Smooth muscle cell (in vitro differentiated cells): ENCODE data around the gene GABBR2. TPM values are rescaled to one million over a fixed set of nuclear protein-coding genes. Genes with fewer than 3 reads are reported as not detected.
A peak's percentile ranks its signal among the peaks of the same experiment; 100 is the strongest.

Experiments used
- DNase-seq: peaks from one replicate; lab custom pipeline; 2025; ENCODE audit not compliant: unreplicated experiment; lab: John Stamatoyannopoulos, UW
- H2AFZ ChIP-seq: fragments of 200-600 bp; sonication (generic); 2 replicates; pipeline ENCODE4 v1.6.0; 2016; ENCODE audit warnings: antibody characterized with exemption, low read depth, mild to moderate bottlenecking
- H3F3A ChIP-seq: fragments of 200-600 bp; sonication (generic); 2 replicates; pipeline ENCODE4 v1.6.0; 2017; ENCODE audit warnings: antibody characterized with exemption, low read depth
- H3K27ac ChIP-seq: fragments of 200-600 bp; sonication (generic); 2 replicates; pipeline ENCODE4 v1.5.1; 2016; ENCODE audit warnings: low read depth, mild to moderate bottlenecking
- H3K27me3 ChIP-seq: fragments of 200-600 bp; sonication (generic); 2 replicates; pipeline ENCODE4 v1.6.1; 2016; ENCODE audit warnings: low read depth, mild to moderate bottlenecking
- H3K36me3 ChIP-seq: fragments of 200-600 bp; sonication (generic); 2 replicates; pipeline ENCODE4 v1.5.1; 2016; ENCODE audit warnings: low read depth
- H3K4me1 ChIP-seq: fragments of 200-600 bp; sonication (generic); 2 replicates; pipeline ENCODE4 v1.5.1; 2016; ENCODE audit warnings: low read depth
- H3K4me2 ChIP-seq: fragments of 200-600 bp; sonication (generic); 2 replicates; pipeline ENCODE4 v1.6.0; 2016; ENCODE audit warnings: mild to moderate bottlenecking
- H3K4me3 ChIP-seq: fragments of 200-600 bp; sonication (generic); 2 replicates; pipeline ENCODE4 v1.5.1; 2016; ENCODE audit warnings: mild to moderate bottlenecking
- H3K79me2 ChIP-seq: fragments of 200-600 bp; sonication (generic); 2 replicates; pipeline ENCODE4 v1.6.0; 2016; ENCODE audit warnings: low read depth, mild to moderate bottlenecking
- H3K9ac ChIP-seq: fragments of 200-600 bp; sonication (generic); 2 replicates; pipeline ENCODE4 v1.6.0; 2016; ENCODE audit warnings: low read depth
- H3K9me3 ChIP-seq: fragments of 200-600 bp; sonication (generic); replicated peaks from 2 replicates; pipeline ENCODE4 v1.5.1; 2016; ENCODE audit warnings: low read depth
- H4K20me1 ChIP-seq: fragments of 200-600 bp; sonication (generic); 2 replicates; pipeline ENCODE4 v1.6.0; 2016; ENCODE audit warnings: low read depth
- WGBS: methylation state at CpG from one replicate; pipeline ENCODE4 v1.1.7; 2016; ENCODE audit warnings: low lambda C conversion rate; 5-methylcytosine and 5-hydroxymethylcytosine counted together
- polyA plus RNA-seq: library from polyadenylated mRNA; unstranded; fragments of >200 nt; fragmentation: Nextera tagmentation; extraction: Ambion mirVana; gene quantifications from 2 replicates; pipeline ENCODE4 v1.2.1, GENCODE V29; 2016
- total RNA-seq: library from RNA; depleted of rRNA; stranded (reverse); fragments of >200 nt; gene quantifications from 2 replicates; pipeline ENCODE4 v1.2.3, GENCODE V29; 2014
- TF ChIP-seq, protein P1 (sequence below): fragments of 200-600 bp; sonication (generic); IDR thresholded peaks from 2 replicates; pipeline ENCODE4 v1.5.1; 2017; ENCODE audit warnings: borderline replicate concordance, mild to moderate bottlenecking, antibody characterized with exemption; ENCODE audit not compliant: insufficient read depth, poor library complexity, severe bottlenecking

The GABBR2 gene
- total and polyA plus RNA-seq, 2 experiments from 2014 or later: 0.25 TPM; not detected in 1

DNA sequence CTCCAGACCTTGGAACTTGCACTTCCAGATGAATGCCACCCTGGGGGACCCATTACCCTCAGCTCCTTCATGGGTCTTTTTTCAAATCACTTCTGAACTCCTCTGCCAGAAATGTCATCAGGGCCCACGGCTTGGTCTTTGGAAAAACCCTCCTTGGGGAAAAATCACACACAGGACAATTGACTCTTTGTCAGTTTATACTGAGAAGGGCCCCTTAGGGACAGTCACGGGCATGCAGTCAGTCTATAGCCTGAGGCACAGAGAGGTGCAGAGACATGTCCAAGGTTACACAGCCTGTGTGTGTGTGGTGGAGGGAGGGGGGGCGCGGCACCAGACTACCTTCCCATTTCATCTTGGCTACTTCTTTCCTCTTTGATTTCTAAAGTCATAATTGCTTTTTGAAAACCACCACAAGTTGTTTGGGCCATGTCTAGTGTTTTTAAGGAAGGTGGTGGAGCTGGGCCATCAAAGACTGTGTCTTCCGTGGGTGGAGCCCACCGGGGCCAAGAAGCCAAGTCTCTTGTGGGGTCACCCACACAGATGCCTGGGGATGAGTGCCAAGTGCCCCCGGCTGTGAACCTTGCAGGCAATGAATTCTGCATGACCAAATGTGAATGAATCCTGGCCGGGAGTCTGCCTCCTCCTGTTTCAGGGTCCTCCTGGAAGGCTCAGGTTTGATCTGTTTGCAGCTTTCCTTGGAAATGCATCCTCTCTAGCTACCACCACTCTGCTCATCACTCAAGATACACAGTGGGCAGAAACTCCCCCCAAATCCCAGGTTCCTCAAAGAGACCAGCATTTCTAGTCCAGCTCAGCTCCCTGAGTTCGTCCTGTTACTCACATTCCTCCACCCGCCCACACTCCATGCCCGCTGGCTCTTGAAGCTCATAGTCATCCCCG, 253.2 kb downstream of the GABBR2 start:
- TF ChIP-seq, protein P1, sequence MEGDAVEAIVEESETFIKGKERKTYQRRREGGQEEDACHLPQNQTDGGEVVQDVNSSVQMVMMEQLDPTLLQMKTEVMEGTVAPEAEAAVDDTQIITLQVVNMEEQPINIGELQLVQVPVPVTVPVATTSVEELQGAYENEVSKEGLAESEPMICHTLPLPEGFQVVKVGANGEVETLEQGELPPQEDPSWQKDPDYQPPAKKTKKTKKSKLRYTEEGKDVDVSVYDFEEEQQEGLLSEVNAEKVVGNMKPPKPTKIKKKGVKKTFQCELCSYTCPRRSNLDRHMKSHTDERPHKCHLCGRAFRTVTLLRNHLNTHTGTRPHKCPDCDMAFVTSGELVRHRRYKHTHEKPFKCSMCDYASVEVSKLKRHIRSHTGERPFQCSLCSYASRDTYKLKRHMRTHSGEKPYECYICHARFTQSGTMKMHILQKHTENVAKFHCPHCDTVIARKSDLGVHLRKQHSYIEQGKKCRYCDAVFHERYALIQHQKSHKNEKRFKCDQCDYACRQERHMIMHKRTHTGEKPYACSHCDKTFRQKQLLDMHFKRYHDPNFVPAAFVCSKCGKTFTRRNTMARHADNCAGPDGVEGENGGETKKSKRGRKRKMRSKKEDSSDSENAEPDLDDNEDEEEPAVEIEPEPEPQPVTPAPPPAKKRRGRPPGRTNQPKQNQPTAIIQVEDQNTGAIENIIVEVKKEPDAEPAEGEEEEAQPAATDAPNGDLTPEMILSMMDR: no peak
- Histone ChIP-seq H3K27me3 (no peaks in the 10 kb centered on the region), H3K4me2 (peak overlapping the region; percentile 21), H3F3A (no peaks in the 10 kb centered on the region), H2AFZ (no peak overlapping the region), H3K4me1 (no peaks in the 10 kb centered on the region), H3K36me3 (no peaks in the 10 kb centered on the region), H3K27ac (no peak overlapping the region), H3K4me3 (no peak overlapping the region), H3K9me3 (peaks cover 5% of the 10 kb centered on the region), H3K9ac (no peak overlapping the region), H4K20me1 (no peaks in the 10 kb centered on the region), H3K79me2 (no peaks in the 10 kb centered on the region)
- WGBS: 60% methylated on average over 12 of the region's 12 CpGs
- no peak for DNase-seq

DNA sequence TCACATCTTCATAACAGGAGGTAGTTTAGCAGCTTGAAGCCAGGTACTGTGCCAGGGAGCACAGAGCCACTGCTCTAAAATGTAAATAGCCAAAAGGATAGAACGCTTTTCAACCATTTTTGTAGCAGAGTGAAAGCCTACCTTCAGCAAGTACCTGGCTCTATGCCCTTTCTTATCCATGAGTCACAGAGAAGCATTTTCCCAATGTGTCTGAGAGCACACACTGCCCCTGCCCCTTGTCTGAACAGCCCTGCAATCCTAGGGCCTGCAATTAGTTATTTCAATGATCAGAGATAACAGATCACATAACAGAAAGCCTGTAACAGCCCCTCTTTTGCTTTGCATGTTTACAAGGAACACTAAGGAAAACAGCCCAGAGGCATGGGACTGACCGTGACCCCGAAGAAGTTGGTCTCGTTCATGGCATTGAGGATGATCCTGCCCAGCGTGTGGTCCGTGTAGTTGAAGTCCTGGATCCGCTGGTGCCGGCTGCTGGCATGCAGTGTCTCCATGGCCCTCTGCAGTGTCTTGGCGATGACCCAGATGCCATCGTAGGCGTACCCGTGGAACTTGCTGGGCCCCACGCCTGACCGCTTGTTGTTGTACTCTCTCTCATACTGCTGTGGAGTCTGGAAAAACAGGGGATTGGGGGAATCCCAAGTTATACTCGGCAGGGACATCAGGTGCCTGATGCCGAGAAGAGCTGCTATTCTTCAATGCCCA, 255.0 kb downstream of the GABBR2 start:
- no peaks in the 10 kb centered on the region for H3K9me3 ChIP-seq
- TF ChIP-seq, protein P1: no peak
- WGBS: 84% methylated on average over 15 of the region's 16 CpGs
- H4K20me1 ChIP-seq: no peaks in the 10 kb centered on the region
- H3K79me2 ChIP-seq: no peaks in the 10 kb centered on the region
- no peaks in the 10 kb centered on the region for H3F3A ChIP-seq
- no peaks in the 10 kb centered on the region for H3K27me3 ChIP-seq
- no peaks in the 10 kb centered on the region for H3K4me1 ChIP-seq
- H3K27ac ChIP-seq: no peak overlapping the region
- no peaks in the 10 kb centered on the region for H3K36me3 ChIP-seq
- no peak overlapping the region for H3K9ac ChIP-seq
- no peak overlapping the region for H3K4me3 ChIP-seq
- H3K4me2 ChIP-seq: no peak overlapping the region
- no peak overlapping the region for H2AFZ ChIP-seq
- no peak for DNase-seq

DNA sequence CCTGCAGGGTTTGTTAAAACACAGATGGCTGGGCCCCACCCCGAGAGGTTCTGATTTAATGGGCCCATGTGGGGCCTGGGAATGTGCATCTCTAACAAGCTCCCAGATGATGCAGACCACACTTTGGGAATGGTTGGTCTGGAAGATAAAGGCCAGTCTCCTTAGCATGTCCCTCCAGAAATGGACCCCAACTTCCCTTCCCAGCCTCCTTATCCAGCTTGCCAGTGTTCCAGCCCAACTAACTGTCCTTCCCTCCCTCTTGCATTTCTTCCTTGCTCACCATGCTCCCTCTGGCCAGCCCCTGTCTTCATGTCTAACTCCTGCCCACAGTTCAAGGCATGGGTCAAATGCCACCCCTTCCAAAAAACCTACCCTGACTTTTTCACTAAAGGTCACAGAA, 257.2 kb downstream of the GABBR2 start:
- Histone ChIP-seq H3K9me3 (no peaks in the 10 kb centered on the region), H3K4me2 (no peak overlapping the region), H2AFZ (no peak overlapping the region), H3K36me3 (no peaks in the 10 kb centered on the region), H3K27ac (no peak overlapping the region), H4K20me1 (no peaks in the 10 kb centered on the region), H3K4me1 (no peaks in the 10 kb centered on the region), H3K79me2 (no peaks in the 10 kb centered on the region), H3F3A (no peaks in the 10 kb centered on the region), H3K27me3 (no peaks in the 10 kb centered on the region), H3K9ac (no peak overlapping the region), H3K4me3 (no peak overlapping the region)
- TF ChIP-seq, protein P1: no peak
- no peak for DNase-seq
- 89% methylated on average over 1 of the region's 1 CpG for WGBS
